Sigmoid colon (tissue), 4 donors: Measurements from ENCODE around the gene ISLR2.

Source experiments
- EP300 ChIP-seq, 4 donors: sonication (generic); formaldehyde crosslinking; IDR thresholded peaks; one replicate each; pipeline ENCODE4 v1.6.1; 2017; ENCODE audit warnings: antibody characterized with exemption in 4 of 4
- TF ChIP-seq, protein P1 (sequence below), 4 experiments: fragments of 450-650 bp in 3 of 4; fragments of 200-600 bp in 1 of 4; IDR thresholded peaks; one replicate each; pipeline ENCODE4 v1.5.1; 2016 to 2019; ENCODE audit warnings: antibody characterized with exemption in 4 of 4, mild to moderate bottlenecking in 3 of 4, moderate library complexity in 2 of 4

DNA sequence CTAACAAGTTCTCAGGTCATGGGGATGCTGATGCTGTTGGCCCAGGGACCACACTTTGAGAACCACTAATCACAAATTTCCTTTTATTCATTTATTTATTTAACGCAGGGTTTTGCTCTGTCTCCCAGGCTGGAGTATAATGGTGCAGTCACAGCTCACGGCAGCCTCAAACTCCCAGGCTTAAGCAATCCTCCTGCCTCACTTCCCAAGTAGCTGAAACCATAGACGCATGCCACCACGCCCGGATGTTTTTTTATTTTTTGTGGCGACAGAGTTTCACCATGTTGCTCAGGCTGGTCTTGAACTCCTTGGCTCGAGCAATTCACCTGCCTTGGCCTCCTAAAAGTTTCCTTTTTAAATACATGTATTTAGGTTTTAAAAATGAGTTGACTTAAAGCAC is 20.7 kb upstream of the ISLR2 start:
- TF ChIP-seq, protein P1, sequence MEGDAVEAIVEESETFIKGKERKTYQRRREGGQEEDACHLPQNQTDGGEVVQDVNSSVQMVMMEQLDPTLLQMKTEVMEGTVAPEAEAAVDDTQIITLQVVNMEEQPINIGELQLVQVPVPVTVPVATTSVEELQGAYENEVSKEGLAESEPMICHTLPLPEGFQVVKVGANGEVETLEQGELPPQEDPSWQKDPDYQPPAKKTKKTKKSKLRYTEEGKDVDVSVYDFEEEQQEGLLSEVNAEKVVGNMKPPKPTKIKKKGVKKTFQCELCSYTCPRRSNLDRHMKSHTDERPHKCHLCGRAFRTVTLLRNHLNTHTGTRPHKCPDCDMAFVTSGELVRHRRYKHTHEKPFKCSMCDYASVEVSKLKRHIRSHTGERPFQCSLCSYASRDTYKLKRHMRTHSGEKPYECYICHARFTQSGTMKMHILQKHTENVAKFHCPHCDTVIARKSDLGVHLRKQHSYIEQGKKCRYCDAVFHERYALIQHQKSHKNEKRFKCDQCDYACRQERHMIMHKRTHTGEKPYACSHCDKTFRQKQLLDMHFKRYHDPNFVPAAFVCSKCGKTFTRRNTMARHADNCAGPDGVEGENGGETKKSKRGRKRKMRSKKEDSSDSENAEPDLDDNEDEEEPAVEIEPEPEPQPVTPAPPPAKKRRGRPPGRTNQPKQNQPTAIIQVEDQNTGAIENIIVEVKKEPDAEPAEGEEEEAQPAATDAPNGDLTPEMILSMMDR (IDR thresholded peaks at IDR 0.05): no peak
- TF ChIP-seq EP300 (IDR thresholded peaks at IDR 0.05): no peak
